Naive thymus-derived CD4-positive, alpha-beta T cell (primary cell): ENCODE measurements around the gene MMP2. TPM values are rescaled to one million over a fixed set of nuclear protein-coding genes. Genes with fewer than 3 reads are reported as not detected.
A peak's percentile ranks its signal among the peaks of the same experiment; 100 is the strongest.

Experiments
- ATAC-seq: fragments of 150-1000 bp; cut with Tn5 transposase; 2 replicates; pipeline ENCODE4 v1.10.0; 2021; ENCODE audit warnings: mild to moderate bottlenecking, moderate library complexity
- CTCF ChIA-PET: fragments of 350-600 bp; sonication (Branson Sonifier 250); formaldehyde crosslinking; loops from one replicate; lab custom pipeline; 2021; ENCODE audit warnings: antibody characterized with exemption; lab: Charles Lee
- POLR2A ChIA-PET: fragments of 350-600 bp; sonication (Branson Sonifier 250); formaldehyde crosslinking; loops from one replicate; lab custom pipeline; 2021; ENCODE audit warnings: antibody characterized with exemption, inconsistent platforms; lab: Charles Lee
- DNase-seq, 9 donors: peaks; one replicate each; pipeline versions ENCODE4 v3.0.0 to v3.0.0-alpha.2; 2020 to 2022; ENCODE audit warnings: mixed read lengths in 1 of 9
- H3K27ac ChIP-seq: one replicate; pipeline ENCODE4 v1.7.0; 2013; ENCODE audit warnings: mild to moderate bottlenecking, low read depth, low read length, moderate library complexity
- H3K27me3 ChIP-seq, 2 donors: one replicate each; pipeline ENCODE4 v1.7.0; 2013; ENCODE audit warnings: low read length in 2 of 2, mild to moderate bottlenecking in 2 of 2, moderate library complexity in 2 of 2; ENCODE audit not compliant: control insufficient read depth in 2 of 2, insufficient read depth in 2 of 2
- H3K36me3 ChIP-seq, 3 experiments: 1 replicate in 2 of 3; 2 replicates in 1 of 3; pipeline ENCODE4 v1.7.0; 2013; ENCODE audit warnings: low read length in 3 of 3, mild to moderate bottlenecking in 3 of 3, moderate library complexity in 1 of 3; ENCODE audit not compliant: insufficient read depth in 3 of 3, control insufficient read depth in 2 of 3
- H3K4me1 ChIP-seq, 2 donors: one replicate each; pipeline ENCODE4 v1.7.0; 2013; ENCODE audit warnings: low read length in 2 of 2, mild to moderate bottlenecking in 2 of 2, moderate library complexity in 1 of 2; ENCODE audit not compliant: control insufficient read depth in 2 of 2, insufficient read depth in 2 of 2
- H3K4me3 ChIP-seq: 2 replicates; pipeline ENCODE4 v1.7.0; 2013; ENCODE audit warnings: mild to moderate bottlenecking, low read length
- H3K9me3 ChIP-seq, 3 experiments: 1 replicate in 2 of 3; 2 replicates in 1 of 3; pipeline ENCODE4 v1.7.0; 2013; ENCODE audit warnings: low read length in 3 of 3; ENCODE audit not compliant: control insufficient read depth in 2 of 3
- H3K27ac Mint-ChIP-seq, 9 donors: one replicate each; pipeline ENCODE4 v1.8.0; 2020 to 2022; ENCODE audit warnings: mixed read lengths in 9 of 9, mild to moderate bottlenecking in 8 of 9, moderate library complexity in 5 of 9, inconsistent platforms in 2 of 9
- H3K27me3 Mint-ChIP-seq, 5 donors: one replicate each; pipeline ENCODE4 v1.8.0; 2021 to 2022; ENCODE audit warnings: mixed read lengths in 5 of 5, mild to moderate bottlenecking in 1 of 5
- H3K36me3 Mint-ChIP-seq, 5 donors: one replicate each; pipeline ENCODE4 v1.8.0; 2020 to 2022; ENCODE audit warnings: mixed read lengths in 5 of 5, mild to moderate bottlenecking in 3 of 5, inconsistent platforms in 1 of 5
- H3K4me1 Mint-ChIP-seq, 7 donors: one replicate each; pipeline ENCODE4 v1.8.0; 2020 to 2022; ENCODE audit warnings: mixed read lengths in 7 of 7, mild to moderate bottlenecking in 3 of 7, inconsistent platforms in 1 of 7
- H3K4me3 Mint-ChIP-seq, 10 donors: one replicate each; pipeline ENCODE4 v1.8.0; 2020 to 2022; ENCODE audit warnings: mild to moderate bottlenecking in 10 of 10, mixed read lengths in 10 of 10, moderate library complexity in 6 of 10, inconsistent platforms in 2 of 10
- H3K9me3 Mint-ChIP-seq, 11 donors: one replicate each; pipeline ENCODE4 v1.8.0; 2020 to 2022; ENCODE audit warnings: mixed read lengths in 11 of 11, mild to moderate bottlenecking in 4 of 11, inconsistent platforms in 1 of 11, moderate library complexity in 1 of 11
- intact Hi-C, 2 donors: fragments of 100-400 bp; cut with micrococcal nuclease; formaldehyde crosslinking; loops; one replicate each; pipeline ENCODE4 v1.15.1; 2023
- polyA plus RNA-seq, 2 donors: library from polyadenylated mRNA; unstranded; fragments of 300-500 nt; fragmentation: Illumina TruSeq; gene quantifications; one replicate each; pipeline ENCODE4 v1.2.3, GENCODE V29; 2021
- total RNA-seq, 6 experiments: library from RNA in 5 of 6; stranded (reverse) in 5 of 6; gene quantifications; 1 replicate in 5 of 6; 2 replicates in 1 of 6; pipeline ENCODE4 v1.2.3 and lab custom pipeline; 2021 to 2026

MMP2 gene
- total and polyA plus RNA-seq, 7 experiments from 2014 or later = 0.51 to 0.59 (median 0.58) TPM; not detected in 3

GRCh38 chr16:55497558-55497957 lies 18.6 kb downstream of the MMP2 start:
- Histone ChIP-seq H3K4me1 (peaks cover 0 to 12% of the 10 kb centered on the region in 2 donors), H3K27ac (no peak overlapping the region), H3K9me3 (no peaks in the 10 kb centered on the region), H3K4me3 (no peak overlapping the region), H3K36me3 (no peaks in the 10 kb centered on the region), H3K27me3 (no peaks in the 10 kb centered on the region)
- Mint-ChIP-seq H3K9me3 (peaks cover 0 to 2% (median 0%) of the 10 kb centered on the region in 11 donors), H3K36me3 (no peaks in the 10 kb centered on the region), H3K4me3 (no peak overlapping the region), H3K27ac (no peak overlapping the region), H3K27me3 (peaks cover 0 to 22% (median 5%) of the 10 kb centered on the region in 5 donors), H3K4me1 (peaks cover 0 to 19% (median 13%) of the 10 kb centered on the region in 7 donors)
- intact Hi-C loops = no loop called here
- ATAC-seq (no peak), DNase-seq (no peak)
- ChIA-PET CTCF (no interaction called here), POLR2A (no interaction called here)

- ATAC-seq = no peak
- peaks cover 0 to 2% (median 0%) of the 10 kb centered on the region in 11 donors for H3K9me3 Mint-ChIP-seq
- Histone ChIP-seq H3K9me3 (no peaks in the 10 kb centered on the region), H3K36me3 (no peaks in the 10 kb centered on the region), H3K4me1 (peaks cover 0 to 12% of the 10 kb centered on the region in 2 donors), H3K4me3 (no peak overlapping the region), H3K27ac (no peak overlapping the region), H3K27me3 (no peaks in the 10 kb centered on the region)
- intact Hi-C loops = no loop called here
- no peaks in the 10 kb centered on the region for H3K36me3 Mint-ChIP-seq
- H3K27ac Mint-ChIP-seq = no peak overlapping the region
- peaks cover 0 to 19% (median 13%) of the 10 kb centered on the region in 7 donors for H3K4me1 Mint-ChIP-seq
- ChIA-PET POLR2A (no interaction called here), CTCF (no interaction called here)
- DNase-seq = no peak
- peaks cover 0 to 22% (median 5%) of the 10 kb centered on the region in 5 donors for H3K27me3 Mint-ChIP-seq
- H3K4me3 Mint-ChIP-seq = no peak overlapping the region
Measured at GRCh38 chr16:55498101-55498500, 19.1 kb downstream of the MMP2 start.

- H3K9me3 Mint-ChIP-seq = peaks cover 0 to 2% (median 0%) of the 10 kb centered on the region in 11 donors
- intact Hi-C loops = no loop called here
Measured at GRCh38 chr16:55499281-55499680, 20.3 kb downstream of the MMP2 start.

GRCh38 chr16:55499951-55500529 lies 21.0 kb downstream of the MMP2 start:
- intact Hi-C loops = loop anchor here in 1 of 2 donors (10.0 kb wide), 1 partner anchor 695 kb away; the partner anchor contains the start of gene GNAO1
- peak; percentile 29 for ATAC-seq
- POLR2A ChIA-PET = no interaction called here

More at GRCh38 chr16:55499281-55499680, 20.3 kb downstream of the MMP2 start:
- Mint-ChIP-seq H3K36me3 (no peaks in the 10 kb centered on the region), H3K4me1 (peaks cover 0 to 19% (median 13%) of the 10 kb centered on the region in 7 donors), H3K4me3 (peak overlapping the region in 1 of 10 donors; percentile 21), H3K27ac (no peak overlapping the region), H3K27me3 (peaks cover 0 to 19% (median 5%) of the 10 kb centered on the region in 5 donors)
- H3K27ac ChIP-seq = no peak overlapping the region
- peaks cover 0 to 12% of the 10 kb centered on the region in 2 donors for H3K4me1 ChIP-seq
- no peak overlapping the region for H3K4me3 ChIP-seq
- ATAC-seq = no peak
- no peaks in the 10 kb centered on the region for H3K9me3 ChIP-seq
- H3K27me3 ChIP-seq = no peaks in the 10 kb centered on the region
- CTCF ChIA-PET = no interaction called here
- DNase-seq = no peak
- H3K36me3 ChIP-seq = no peaks in the 10 kb centered on the region
- POLR2A ChIA-PET = no interaction called here

DNA sequence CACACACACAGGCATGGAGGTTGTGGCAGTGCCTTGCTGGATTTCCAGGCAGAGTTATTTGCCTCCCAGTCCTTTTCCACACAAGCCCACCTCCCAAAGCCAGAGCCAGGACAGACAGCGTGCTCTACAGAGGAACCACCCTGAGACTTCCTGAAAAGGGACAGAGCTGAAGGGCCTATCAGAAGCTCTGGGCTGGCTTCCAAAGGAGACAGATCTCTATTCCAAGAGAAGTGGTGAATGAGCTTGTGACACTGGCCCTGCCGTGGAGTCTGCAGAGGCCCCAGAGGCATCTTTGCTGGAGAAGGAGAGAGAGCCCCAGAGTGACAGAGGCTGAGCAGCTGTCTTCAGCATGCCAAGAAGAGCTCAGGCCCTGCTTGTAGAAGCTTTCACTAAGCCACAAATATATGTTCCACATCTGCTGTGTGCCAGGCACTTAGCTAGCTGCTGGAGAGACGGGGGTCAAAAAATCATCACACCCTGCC lies 21.6 kb downstream of the MMP2 start:
- no peak for DNase-seq
- intact Hi-C loops = loop anchor here in 1 of 2 donors (10.0 kb wide), 1 partner anchor 694 kb away; the partner anchor contains the start of gene GNAO1

More at GRCh38 chr16:55499951-55500529, 21.0 kb downstream of the MMP2 start:
- Mint-ChIP-seq H3K4me3 (peak overlapping the region in 2 of 10 donors; percentile 3 to 55), H3K9me3 (peaks cover 0 to 2% (median 0%) of the 10 kb centered on the region in 11 donors), H3K36me3 (no peaks in the 10 kb centered on the region), H3K27ac (peak overlapping the region in 1 of 9 donors; percentile 60), H3K4me1 (peaks cover 0 to 19% (median 13%) of the 10 kb centered on the region in 7 donors), H3K27me3 (peaks cover 0 to 19% (median 4%) of the 10 kb centered on the region in 5 donors)
- no peak overlapping the region for H3K27ac ChIP-seq
- H3K27me3 ChIP-seq = no peaks in the 10 kb centered on the region
- H3K4me1 ChIP-seq = peaks cover 0 to 12% of the 10 kb centered on the region in 2 donors
- H3K4me3 ChIP-seq = no peak overlapping the region
- DNase-seq = peak in 3 of 9 donors; percentile 4 to 40 (median 19)
- CTCF ChIA-PET = no interaction called here
- H3K9me3 ChIP-seq = no peaks in the 10 kb centered on the region
- H3K36me3 ChIP-seq = no peaks in the 10 kb centered on the region

GRCh38 chr16:55501549-55502322 lies 22.7 kb downstream of the MMP2 start:
- H3K4me3 ChIP-seq = no peak overlapping the region
- DNase-seq (no peak), ATAC-seq (no peak)
- Mint-ChIP-seq H3K9me3 (peaks cover 0 to 2% (median 0%) of the 10 kb centered on the region in 11 donors), H3K4me3 (no peak overlapping the region), H3K36me3 (no peaks in the 10 kb centered on the region), H3K4me1 (peaks cover 0 to 19% (median 13%) of the 10 kb centered on the region in 7 donors), H3K27me3 (peaks cover 0 to 21% (median 11%) of the 10 kb centered on the region in 5 donors), H3K27ac (no peak overlapping the region)
- intact Hi-C loops = loop anchor here in 1 of 2 donors (10.0 kb wide), 1 partner anchor 693 kb away; the partner anchor contains the start of gene GNAO1
- no peaks in the 10 kb centered on the region for H3K9me3 ChIP-seq
- CTCF ChIA-PET = no interaction called here
- H3K27me3 ChIP-seq = no peaks in the 10 kb centered on the region
- POLR2A ChIA-PET = no interaction called here
- H3K36me3 ChIP-seq = no peaks in the 10 kb centered on the region
- no peak overlapping the region for H3K27ac ChIP-seq
- H3K4me1 ChIP-seq = peaks cover 0 to 12% of the 10 kb centered on the region in 2 donors

More for the DNA sequence above, 21.6 kb downstream of the MMP2 start:
- Mint-ChIP-seq H3K9me3 (peaks cover 0 to 2% (median 0%) of the 10 kb centered on the region in 11 donors), H3K36me3 (no peaks in the 10 kb centered on the region), H3K27me3 (peaks cover 0 to 19% (median 4%) of the 10 kb centered on the region in 5 donors), H3K27ac (peak overlapping the region in 1 of 9 donors; percentile 60), H3K4me1 (peaks cover 0 to 19% (median 13%) of the 10 kb centered on the region in 7 donors), H3K4me3 (no peak overlapping the region)
- peak; percentile 46 for ATAC-seq
- CTCF ChIA-PET = interaction anchor here (0.6 kb wide), 1 partner anchor 818 kb away, joined by 3 read pairs; no protein-coding TSS in a partner anchor
- no peaks in the 10 kb centered on the region for H3K27me3 ChIP-seq
- no peaks in the 10 kb centered on the region for H3K36me3 ChIP-seq
- no peak overlapping the region for H3K4me3 ChIP-seq
- H3K27ac ChIP-seq = no peak overlapping the region
- peaks cover 0 to 12% of the 10 kb centered on the region in 2 donors for H3K4me1 ChIP-seq
- no peaks in the 10 kb centered on the region for H3K9me3 ChIP-seq
- POLR2A ChIA-PET = no interaction called here
